HepG2 (cell line): ENCODE results near the gene YIPF3. TPM values are rescaled to one million over a fixed set of nuclear protein-coding genes. Genes with fewer than 3 reads are reported as not detected.

ENCODE experiments used
- ATF7-NPFF ChIP-seq: sonication (generic); formaldehyde crosslinking; IDR thresholded peaks from 2 replicates; pipeline ENCODE4 v1.8.1; 2023; ENCODE audit warnings: mild to moderate bottlenecking, low read depth, missing genetic modification reagents, moderate library complexity
- ELF3 ChIP-seq: IDR thresholded peaks from 2 replicates; pipeline ENCODE4 v1.6.1; 2016; ENCODE audit warnings: missing genetic modification reagents, missing compliant biosample characterization
- KDM4B ChIP-seq: sonication (generic); formaldehyde crosslinking; IDR thresholded peaks from 2 replicates; pipeline ENCODE4 v1.4.0; 2020; ENCODE audit warnings: missing genetic modification reagents
- NFKBIZ ChIP-seq: IDR thresholded peaks from 2 replicates; pipeline ENCODE4 v1.6.1; 2018; ENCODE audit warnings: missing genetic modification reagents, missing compliant biosample characterization
- NKX3-1 ChIP-seq: sonication (generic); formaldehyde crosslinking; IDR thresholded peaks from 2 replicates; pipeline ENCODE4 v1.5.0; 2020; ENCODE audit warnings: missing genetic modification reagents
- PPARG ChIP-seq: conservative IDR thresholded peaks from 2 replicates; pipeline ENCODE4 v1.6.1; 2016; ENCODE audit warnings: missing biosample characterization, missing genetic modification reagents
- SKI ChIP-seq: fragments of 450-650 bp; IDR thresholded peaks from one replicate; pipeline ENCODE4 v1.6.1; 2018; ENCODE audit warnings: mild to moderate bottlenecking; ENCODE audit not compliant: partially characterized antibody
- SMAD3 ChIP-seq: sonication (generic); formaldehyde crosslinking; IDR thresholded peaks from 2 replicates; pipeline ENCODE4 v1.4.0; 2020; ENCODE audit warnings: missing genetic modification reagents
- TGIF2 ChIP-seq: IDR thresholded peaks from 2 replicates; pipeline ENCODE4 v1.6.1; 2016; ENCODE audit warnings: control low read depth, missing compliant biosample characterization
- WIZ ChIP-seq: sonication (generic); formaldehyde crosslinking; IDR thresholded peaks from 2 replicates; pipeline ENCODE4 v1.5.1; 2020; ENCODE audit warnings: mild to moderate bottlenecking, missing genetic modification reagents
- ZBTB1 ChIP-seq: sonication (generic); formaldehyde crosslinking; IDR thresholded peaks from 2 replicates; pipeline ENCODE4 v1.4.0; 2020; ENCODE audit warnings: missing genetic modification reagents, borderline replicate concordance
- ZMYM3 ChIP-seq: sonication (generic); formaldehyde crosslinking; IDR thresholded peaks from 2 replicates; pipeline ENCODE4 v1.5.1; 2020; ENCODE audit warnings: mild to moderate bottlenecking, missing genetic modification reagents
- ZNF382 ChIP-seq: sonication (generic); formaldehyde crosslinking; IDR thresholded peaks from 2 replicates; pipeline ENCODE4 v1.5.0; 2020; ENCODE audit warnings: missing genetic modification reagents, mild to moderate bottlenecking, borderline replicate concordance
- ZNF790 ChIP-seq: sonication (generic); formaldehyde crosslinking; IDR thresholded peaks from 2 replicates; pipeline ENCODE4 v1.8.0; 2022; ENCODE audit warnings: missing genetic modification reagents, mild to moderate bottlenecking, borderline replicate concordance
- ZSCAN21 ChIP-seq: sonication (generic); formaldehyde crosslinking; IDR thresholded peaks from 2 replicates; pipeline ENCODE4 v1.8.0; 2022; ENCODE audit warnings: mild to moderate bottlenecking, missing genetic modification reagents, moderate library complexity, borderline replicate concordance
- polyA plus RNA-seq, 8 experiments: library from polyadenylated mRNA; depleted of rRNA in 3 of 8; stranded (reverse) in 7 of 8; unstranded in 1 of 8; fragments of >200 nt; fragmentation: Illumina TruSeq in 4 of 8; extraction: Trizol in 4 of 8; gene quantifications; 2 replicates each; pipeline versions ENCODE4 v1.2.1 to v1.2.3, GENCODE V29; 2011 to 2016; ENCODE audit warnings: low read depth in 4 of 8, missing spikeins in 1 of 8, mixed read lengths in 1 of 8; ENCODE audit not compliant: insufficient read depth in 1 of 8
- total RNA-seq, 5 experiments: library from RNA; depleted of rRNA; stranded (reverse); fragments of >200 nt; fragmentation: Illumina TruSeq; extraction: Trizol; gene quantifications; 2 replicates each; pipeline ENCODE4 v1.2.3, GENCODE V29; 2016; ENCODE audit warnings: low read depth in 1 of 5
- TF ChIP-seq, protein P1 (sequence below): sonication (generic); formaldehyde crosslinking; IDR thresholded peaks from 2 replicates; pipeline ENCODE4 v1.8.1; 2023; ENCODE audit warnings: mild to moderate bottlenecking, missing genetic modification reagents
- TF ChIP-seq, protein P2 (sequence below): sonication (generic); formaldehyde crosslinking; IDR thresholded peaks from 2 replicates; pipeline ENCODE4 v1.5.1; 2020; ENCODE audit warnings: mild to moderate bottlenecking, missing genetic modification reagents, borderline replicate concordance
- TF ChIP-seq, protein P3 (sequence below): sonication (generic); formaldehyde crosslinking; IDR thresholded peaks from 2 replicates; pipeline ENCODE4 v1.4.0; 2020; ENCODE audit warnings: missing genetic modification reagents, borderline replicate concordance
- TF ChIP-seq, protein P4 (sequence below): sonication (generic); formaldehyde crosslinking; IDR thresholded peaks from 2 replicates; pipeline ENCODE4 v1.4.0; 2020; ENCODE audit warnings: missing genetic modification reagents, borderline replicate concordance
- TF ChIP-seq, protein P5 (sequence below): sonication (generic); formaldehyde crosslinking; IDR thresholded peaks from 2 replicates; pipeline ENCODE4 v1.8.0; 2022; ENCODE audit warnings: missing genetic modification reagents, mild to moderate bottlenecking, inconsistent platforms, borderline replicate concordance

The YIPF3 gene
- total and polyA plus RNA-seq, 2 of the 13 experiments (the other 11 are each of a cell fraction or from before 2014, with no cell fraction given): 107 to 206 TPM

DNA sequence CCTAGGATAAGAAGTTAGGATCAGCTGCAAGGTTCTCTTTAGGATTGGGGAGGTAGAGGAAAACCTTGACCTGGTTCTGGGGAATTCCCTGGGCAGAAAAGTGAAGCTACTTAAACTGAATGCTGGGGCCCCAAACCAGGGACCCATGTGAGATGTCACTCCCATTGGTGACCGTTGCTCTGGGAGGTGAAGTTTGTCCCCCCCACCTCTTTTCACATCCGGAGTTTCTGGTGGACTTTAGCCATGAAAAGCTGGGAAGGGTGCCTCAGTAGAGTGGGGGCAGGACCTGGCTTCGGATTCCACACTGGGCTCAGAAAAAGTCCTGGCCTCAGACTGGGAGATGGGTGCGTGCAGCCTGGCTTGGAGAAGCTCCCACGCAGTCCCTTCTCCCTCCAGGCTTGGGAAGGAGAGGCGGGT lies 26.2 kb downstream of the YIPF3 start (continued):
- TF ChIP-seq, protein P1, sequence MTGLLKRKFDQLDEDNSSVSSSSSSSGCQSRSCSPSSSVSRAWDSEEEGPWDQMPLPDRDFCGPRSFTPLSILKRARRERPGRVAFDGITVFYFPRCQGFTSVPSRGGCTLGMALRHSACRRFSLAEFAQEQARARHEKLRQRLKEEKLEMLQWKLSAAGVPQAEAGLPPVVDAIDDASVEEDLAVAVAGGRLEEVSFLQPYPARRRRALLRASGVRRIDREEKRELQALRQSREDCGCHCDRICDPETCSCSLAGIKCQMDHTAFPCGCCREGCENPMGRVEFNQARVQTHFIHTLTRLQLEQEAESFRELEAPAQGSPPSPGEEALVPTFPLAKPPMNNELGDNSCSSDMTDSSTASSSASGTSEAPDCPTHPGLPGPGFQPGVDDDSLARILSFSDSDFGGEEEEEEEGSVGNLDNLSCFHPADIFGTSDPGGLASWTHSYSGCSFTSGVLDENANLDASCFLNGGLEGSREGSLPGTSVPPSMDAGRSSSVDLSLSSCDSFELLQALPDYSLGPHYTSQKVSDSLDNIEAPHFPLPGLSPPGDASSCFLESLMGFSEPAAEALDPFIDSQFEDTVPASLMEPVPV: no peak
- TF ChIP-seq, protein P2, sequence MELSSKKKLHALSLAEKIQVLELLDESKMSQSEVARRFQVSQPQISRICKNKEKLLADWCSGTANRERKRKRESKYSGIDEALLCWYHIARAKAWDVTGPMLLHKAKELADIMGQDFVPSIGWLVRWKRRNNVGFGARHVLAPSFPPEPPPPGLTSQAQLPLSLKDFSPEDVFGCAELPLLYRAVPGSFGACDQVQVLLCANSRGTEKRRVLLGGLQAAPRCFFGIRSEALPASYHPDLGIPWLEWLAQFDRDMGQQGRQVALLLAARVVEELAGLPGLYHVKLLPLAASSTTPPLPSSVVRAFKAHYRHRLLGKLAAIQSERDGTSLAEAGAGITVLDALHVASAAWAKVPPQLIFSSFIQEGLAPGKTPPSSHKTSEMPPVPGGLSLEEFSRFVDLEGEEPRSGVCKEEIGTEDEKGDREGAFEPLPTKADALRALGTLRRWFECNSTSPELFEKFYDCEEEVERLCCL (CRISPR knock-in tag): peak; percentile 95; the same call in 1 of the 2 replicates
- 0 out of 2 replicates have a peak, but pooled peaks have one; percentile 63 for TF ChIP-seq ZSCAN21 (CRISPR knock-in tag)
- TF ChIP-seq SMAD3 (CRISPR knock-in tag): no peak
- TF ChIP-seq, protein P3, sequence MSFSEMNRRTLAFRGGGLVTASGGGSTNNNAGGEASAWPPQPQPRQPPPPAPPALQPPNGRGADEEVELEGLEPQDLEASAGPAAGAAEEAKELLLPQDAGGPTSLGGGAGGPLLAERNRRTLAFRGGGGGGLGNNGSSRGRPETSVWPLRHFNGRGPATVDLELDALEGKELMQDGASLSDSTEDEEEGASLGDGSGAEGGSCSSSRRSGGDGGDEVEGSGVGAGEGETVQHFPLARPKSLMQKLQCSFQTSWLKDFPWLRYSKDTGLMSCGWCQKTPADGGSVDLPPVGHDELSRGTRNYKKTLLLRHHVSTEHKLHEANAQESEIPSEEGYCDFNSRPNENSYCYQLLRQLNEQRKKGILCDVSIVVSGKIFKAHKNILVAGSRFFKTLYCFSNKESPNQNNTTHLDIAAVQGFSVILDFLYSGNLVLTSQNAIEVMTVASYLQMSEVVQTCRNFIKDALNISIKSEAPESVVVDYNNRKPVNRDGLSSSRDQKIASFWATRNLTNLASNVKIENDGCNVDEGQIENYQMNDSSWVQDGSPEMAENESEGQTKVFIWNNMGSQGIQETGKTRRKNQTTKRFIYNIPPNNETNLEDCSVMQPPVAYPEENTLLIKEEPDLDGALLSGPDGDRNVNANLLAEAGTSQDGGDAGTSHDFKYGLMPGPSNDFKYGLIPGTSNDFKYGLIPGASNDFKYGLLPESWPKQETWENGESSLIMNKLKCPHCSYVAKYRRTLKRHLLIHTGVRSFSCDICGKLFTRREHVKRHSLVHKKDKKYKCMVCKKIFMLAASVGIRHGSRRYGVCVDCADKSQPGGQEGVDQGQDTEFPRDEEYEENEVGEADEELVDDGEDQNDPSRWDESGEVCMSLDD (CRISPR knock-in tag): peak; percentile 90; the same call in 1 of the 2 replicates
- peak; percentile 96; the same call in 1 of the 2 replicates for TF ChIP-seq ZMYM3 (CRISPR knock-in tag)
- peak; percentile 75; the same call in 1 of the 2 replicates for TF ChIP-seq ELF3
- no peak; the same call in 1 of the 2 replicates for TF ChIP-seq NKX3-1
- 0 out of 2 replicates have a peak, but pooled peaks have one; percentile 47 for TF ChIP-seq KDM4B (CRISPR knock-in tag)
- TF ChIP-seq, protein P4, sequence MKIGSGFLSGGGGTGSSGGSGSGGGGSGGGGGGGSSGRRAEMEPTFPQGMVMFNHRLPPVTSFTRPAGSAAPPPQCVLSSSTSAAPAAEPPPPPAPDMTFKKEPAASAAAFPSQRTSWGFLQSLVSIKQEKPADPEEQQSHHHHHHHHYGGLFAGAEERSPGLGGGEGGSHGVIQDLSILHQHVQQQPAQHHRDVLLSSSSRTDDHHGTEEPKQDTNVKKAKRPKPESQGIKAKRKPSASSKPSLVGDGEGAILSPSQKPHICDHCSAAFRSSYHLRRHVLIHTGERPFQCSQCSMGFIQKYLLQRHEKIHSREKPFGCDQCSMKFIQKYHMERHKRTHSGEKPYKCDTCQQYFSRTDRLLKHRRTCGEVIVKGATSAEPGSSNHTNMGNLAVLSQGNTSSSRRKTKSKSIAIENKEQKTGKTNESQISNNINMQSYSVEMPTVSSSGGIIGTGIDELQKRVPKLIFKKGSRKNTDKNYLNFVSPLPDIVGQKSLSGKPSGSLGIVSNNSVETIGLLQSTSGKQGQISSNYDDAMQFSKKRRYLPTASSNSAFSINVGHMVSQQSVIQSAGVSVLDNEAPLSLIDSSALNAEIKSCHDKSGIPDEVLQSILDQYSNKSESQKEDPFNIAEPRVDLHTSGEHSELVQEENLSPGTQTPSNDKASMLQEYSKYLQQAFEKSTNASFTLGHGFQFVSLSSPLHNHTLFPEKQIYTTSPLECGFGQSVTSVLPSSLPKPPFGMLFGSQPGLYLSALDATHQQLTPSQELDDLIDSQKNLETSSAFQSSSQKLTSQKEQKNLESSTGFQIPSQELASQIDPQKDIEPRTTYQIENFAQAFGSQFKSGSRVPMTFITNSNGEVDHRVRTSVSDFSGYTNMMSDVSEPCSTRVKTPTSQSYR: peak; percentile 81; the same call in 1 of the 2 replicates
- peak; percentile 78 for TF ChIP-seq PPARG (CRISPR knock-in tag)
- TF ChIP-seq, protein P5, sequence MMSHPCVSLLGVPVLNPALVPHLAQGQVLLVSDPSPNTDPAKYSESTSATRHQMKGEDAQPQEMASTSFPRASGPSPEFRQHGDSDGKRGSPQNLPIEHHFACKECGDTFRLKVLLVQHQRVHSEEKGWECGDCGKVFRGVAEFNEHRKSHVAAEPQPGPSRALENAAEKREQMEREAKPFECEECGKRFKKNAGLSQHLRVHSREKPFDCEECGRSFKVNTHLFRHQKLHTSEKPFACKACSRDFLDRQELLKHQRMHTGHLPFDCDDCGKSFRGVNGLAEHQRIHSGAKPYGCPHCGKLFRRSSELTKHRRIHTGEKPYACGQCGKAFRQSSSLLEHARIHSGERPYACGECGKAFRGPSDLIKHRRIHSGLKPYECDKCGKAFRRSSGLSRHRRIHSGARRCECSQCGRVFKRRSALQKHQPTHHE (CRISPR knock-in tag): 0 out of 2 replicates have a peak, but pooled peaks have one; percentile 70
- TF ChIP-seq NFKBIZ (CRISPR knock-in tag): peak; percentile 85; the same call in 1 of the 2 replicates
- TF ChIP-seq ZNF790 (CRISPR knock-in tag): no peak
- peak; percentile 34 for TF ChIP-seq SKI
- no peak for TF ChIP-seq ZNF382 (CRISPR knock-in tag)
- peak; percentile 76; the same call in 1 of the 2 replicates for TF ChIP-seq TGIF2 (CRISPR knock-in tag)
- no peak for TF ChIP-seq WIZ (CRISPR knock-in tag)
- no peak for TF ChIP-seq ZBTB1 (CRISPR knock-in tag)
- 0 out of 2 replicates have a peak, but pooled peaks have one; percentile 65 for TF ChIP-seq ATF7-NPFF (CRISPR knock-in tag)
